IMR-90 (cell line): ENCODE measurements around the gene SEMA5A.

Experiments used
- CEBPB ChIP-seq: IDR thresholded peaks from 2 replicates; pipeline ENCODE4 v1.6.1; 2012; ENCODE audit warnings: low read depth, low read length, improper control_type of control experiment
- CTCF ChIP-seq: conservative IDR thresholded peaks from 2 replicates; pipeline ENCODE4 v1.5.1; 2012; ENCODE audit warnings: mild to moderate bottlenecking, low read depth, low read length, improper control_type of control experiment
- POLR2A ChIP-seq: IDR thresholded peaks from 2 replicates; pipeline ENCODE4 v1.6.1; 2012; ENCODE audit warnings: mild to moderate bottlenecking, low read depth, low read length
- RAD21 ChIP-seq: IDR thresholded peaks from 2 replicates; pipeline ENCODE4 v1.6.1; 2012; ENCODE audit warnings: low read length, improper control_type of control experiment
- RCOR1 ChIP-seq: IDR thresholded peaks from 2 replicates; pipeline ENCODE4 v1.6.1; 2012; ENCODE audit warnings: mild to moderate bottlenecking, low read length, improper control_type of control experiment; ENCODE audit not compliant: insufficient replicate concordance

- TF ChIP-seq CTCF (peak; percentile 44), POLR2A (no peak), RAD21 (peak; percentile 50), RCOR1 (no peak), CEBPB (no peak)
Measured at GRCh38 chr5:9513827-9514226, 32.0 kb downstream of the SEMA5A start.
